ENCODE data around the gene WHRN. TPM values are rescaled to one million over a fixed set of nuclear protein-coding genes. Genes with fewer than 3 reads are reported as not detected.

WHRN gene
- total RNA-seq, 4 donors from 2014 or later = 8.4 to 12.9 (median 11.0) TPM

- no peaks in the 10 kb centered on the region for H3K36me3 ChIP-seq
- H3K4me1 ChIP-seq = no peaks in the 10 kb centered on the region
- H3K27me3 ChIP-seq = peaks cover 10% of the 10 kb centered on the region
- H3K9me3 ChIP-seq = no peaks in the 10 kb centered on the region
- 69% methylated on average over 10 to 12 of the region's 12 CpGs for whole genome bisulfite sequencing, 2 donors (ENCODE audit: low coverage in 1 of 2)
- ATAC-seq = no peak
- H3K27ac ChIP-seq = no peak overlapping the region
- TF ChIP-seq POLR2AphosphoS5 (IDR thresholded peaks at IDR 0.05) (no peak), CTCF (IDR thresholded peaks at IDR 0.05) (no peak), POLR2A (IDR thresholded peaks at IDR 0.05) (no peak), EP300 (IDR thresholded peaks at IDR 0.05) (no peak)
- H3K4me3 ChIP-seq = no peak overlapping the region
Measured at GRCh38 chr9:114511978-114512874, 7.0 kb upstream of the WHRN start.

- no peak overlapping the region for H3K4me3 ChIP-seq
Measured at GRCh38 chr9:114507726-114508125, 2.5 kb upstream of the WHRN start.

GRCh38 chr9:114506082-114506390 lies 763 bp upstream of the WHRN start:
- ATAC-seq = no peak
- Histone ChIP-seq H3K4me3 (peak overlapping the region; percentile 51 to 84), H3K9me3 (no peaks in the 10 kb centered on the region), H3K27ac (peak overlapping the region in 3 of 4 donors; percentile 87 to 93 (median 92)), H3K36me3 (no peaks in the 10 kb centered on the region), H3K27me3 (peaks cover 8% of the 10 kb centered on the region), H3K4me1 (peaks cover 0 to 50% (median 0%) of the 10 kb centered on the region in 3 donors)
- TF ChIP-seq POLR2A (IDR thresholded peaks at IDR 0.05) = no peak
- TF ChIP-seq EP300 (IDR thresholded peaks at IDR 0.05) = no peak
- TF ChIP-seq CTCF (IDR thresholded peaks at IDR 0.05) = no peak
- TF ChIP-seq POLR2AphosphoS5 (IDR thresholded peaks at IDR 0.05) = no peak
- 33 to 44% methylated on average over 4 to 7 of the region's 7 CpGs for WGBS, 2 donors (ENCODE audit: low coverage in 1 of 2)

More at GRCh38 chr9:114507726-114508125, 2.5 kb upstream of the WHRN start:
- H3K27ac ChIP-seq = no peak overlapping the region
- H3K27me3 ChIP-seq = peaks cover 10% of the 10 kb centered on the region
- no peak for ATAC-seq
- H3K4me1 ChIP-seq = peaks cover 0 to 33% (median 0%) of the 10 kb centered on the region in 3 donors
- H3K36me3 ChIP-seq = no peaks in the 10 kb centered on the region
- no peaks in the 10 kb centered on the region for H3K9me3 ChIP-seq
- WGBS, 2 donors (ENCODE audit: low coverage in 1 of 2) = 5 to 6% methylated on average over 2 to 3 of the region's 3 CpGs
- TF ChIP-seq EP300 (IDR thresholded peaks at IDR 0.05) = no peak
- TF ChIP-seq CTCF (IDR thresholded peaks at IDR 0.05) = peak in 3 of 4 experiments; percentile 36 to 51 (median 36)
- TF ChIP-seq POLR2A (IDR thresholded peaks at IDR 0.05) = no peak
- no peak for TF ChIP-seq POLR2AphosphoS5 (IDR thresholded peaks at IDR 0.05)

- WGBS, 2 donors (ENCODE audit: low coverage in 1 of 2) = no CpG with 5 or more reads among the region's 101 CpGs
- peak overlapping the region; percentile 53 to 93 (median 90) for H3K27ac ChIP-seq
- H3K4me3 ChIP-seq = peak overlapping the region; percentile 51 to 84
- peaks cover 0 to 65% (median 0%) of the 10 kb centered on the region in 3 donors for H3K4me1 ChIP-seq
- H3K9me3 ChIP-seq = no peaks in the 10 kb centered on the region
- peak; percentile 72 for ATAC-seq
- peak; percentile 51 for TF ChIP-seq POLR2AphosphoS5 (IDR thresholded peaks at IDR 0.05)
- TF ChIP-seq POLR2A (IDR thresholded peaks at IDR 0.05) = peak in 1 of 2 donors; percentile 26
- TF ChIP-seq CTCF (IDR thresholded peaks at IDR 0.05) = peak; percentile 26 to 73 (median 48)
- no peak for TF ChIP-seq EP300 (IDR thresholded peaks at IDR 0.05)
- H3K27me3 ChIP-seq = no peaks in the 10 kb centered on the region
- H3K36me3 ChIP-seq = no peaks in the 10 kb centered on the region
Measured at GRCh38 chr9:114504341-114505186, 709 bp downstream of the WHRN start.

Data from gastroesophageal sphincter (tissue), 4 donors.